ENCODE measurements around the gene C1orf226. TPM values are rescaled to one million over a fixed set of nuclear protein-coding genes. Genes with fewer than 3 reads are reported as not detected.

Gene C1orf226
- total and polyA plus RNA-seq, 2 experiments from 2014 or later: 2.7 to 12.5 TPM

- peak; percentile 67 for DNase-seq (ENCODE audit: low spot score)
- H3K27me3 Mint-ChIP-seq (ENCODE audit: insufficient read depth, low read depth, poor library complexity): peaks cover 5% of the 10 kb centered on the region
- H3K9me3 Mint-ChIP-seq: no peaks in the 10 kb centered on the region
- H3K36me3 Mint-ChIP-seq (ENCODE audit: low read depth): no peaks in the 10 kb centered on the region
- H3F3A ChIP-seq (replicated peaks; ENCODE audit: low read depth): no peaks in the 10 kb centered on the region
- no peak overlapping the region; the same call in 1 of the 2 replicates for H3K27ac Mint-ChIP-seq
- no peak overlapping the region for H3K27ac ChIP-seq (ENCODE audit: low read depth)
- H3K9me2 ChIP-seq (ENCODE audit: insufficient read depth): no peaks in the 10 kb centered on the region
- ATAC-seq: peak; percentile 59
- no peaks in the 10 kb centered on the region for H4K20me1 ChIP-seq (replicated peaks; ENCODE audit: insufficient read depth)
- no peak overlapping the region for H3K4me3 ChIP-seq
- no peaks in the 10 kb centered on the region for H3K27me3 ChIP-seq (ENCODE audit: insufficient read depth)
- H3K4me1 Mint-ChIP-seq: peaks cover 33% of the 10 kb centered on the region
- no peak overlapping the region for H3K4me3 Mint-ChIP-seq
- no peaks in the 10 kb centered on the region for H3K36me3 ChIP-seq (ENCODE audit: insufficient read depth)
- H3K4me1 ChIP-seq (ENCODE audit: insufficient read depth): peaks cover 4% of the 10 kb centered on the region; the same call in 1 of the 2 replicates
- no peaks in the 10 kb centered on the region for H3K79me2 ChIP-seq (replicated peaks; ENCODE audit: insufficient read depth)
- no peak overlapping the region for H2AFZ ChIP-seq
- H3K4me2 ChIP-seq: no peak overlapping the region
- TF ChIP-seq ZNF462 (CRISPR knock-in tag; IDR thresholded peaks at IDR 0.05): no peak
- peak; percentile 84 to 88 for TF ChIP-seq CTCF (conservative IDR thresholded peaks at IDR 0.05; ENCODE audit: low read depth in 2 of 2)
Measured at GRCh38 chr1:162391790-162392563, 10.4 kb downstream of the C1orf226 start.
